Stomach (tissue), 4 donors: ENCODE data around the gene TTLL11.

Experiments
- POLR2A ChIP-seq, 4 donors: fragments of 450-650 bp; IDR thresholded peaks; one replicate each; pipeline ENCODE4 v1.6.1; 2016; ENCODE audit warnings: antibody characterized with exemption in 4 of 4, control low read depth in 2 of 4, mild to moderate bottlenecking in 1 of 4, moderate library complexity in 1 of 4
- TF ChIP-seq, protein P1 (sequence below), 7 experiments: fragments of 450-650 bp in 4 of 7; fragments of 200-600 bp in 3 of 7; sonication (generic) in 3 of 7; IDR thresholded peaks; one replicate each; pipeline ENCODE4 v1.5.1; 2016 to 2019; ENCODE audit warnings: antibody characterized with exemption in 7 of 7, control low read depth in 2 of 7, mild to moderate bottlenecking in 1 of 7

DNA sequence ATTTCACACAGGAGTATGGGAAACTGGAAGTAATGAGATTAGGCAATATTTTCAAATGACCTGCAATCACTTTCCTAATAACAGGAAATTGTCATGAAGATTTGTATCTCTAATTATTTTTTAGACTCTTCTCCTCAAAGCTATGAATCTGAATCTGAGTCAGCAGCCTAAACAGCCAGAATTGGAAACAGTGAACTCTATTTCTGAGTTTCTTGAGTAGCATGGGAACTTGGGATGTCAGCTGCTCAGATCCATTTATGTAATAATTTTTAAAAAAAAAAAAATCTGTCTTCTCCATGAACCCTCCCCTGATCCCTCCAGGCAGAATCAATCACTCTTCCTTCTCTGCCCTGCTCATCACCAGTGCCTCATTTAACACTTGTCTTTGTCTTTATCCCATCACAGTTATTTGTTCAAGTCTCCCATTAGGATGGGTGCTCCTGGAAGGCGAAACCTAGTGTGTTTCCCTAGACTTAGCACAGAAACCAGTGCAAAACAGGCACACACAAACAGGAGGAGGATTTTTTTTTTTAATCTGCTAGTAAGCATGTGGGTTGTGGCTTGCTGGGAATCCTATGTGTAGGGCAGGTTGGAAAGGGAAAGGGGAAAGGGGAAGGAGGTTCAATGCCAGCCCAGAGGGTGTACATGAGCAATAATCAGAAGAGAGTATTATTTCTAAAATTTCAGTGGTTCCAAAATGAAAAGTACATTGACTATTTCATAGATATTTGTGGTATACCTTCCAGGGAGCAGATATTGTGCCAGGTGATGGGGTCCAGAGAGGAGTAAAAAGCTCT lies 186.8 kb downstream of the TTLL11 start:
- TF ChIP-seq, protein P1, sequence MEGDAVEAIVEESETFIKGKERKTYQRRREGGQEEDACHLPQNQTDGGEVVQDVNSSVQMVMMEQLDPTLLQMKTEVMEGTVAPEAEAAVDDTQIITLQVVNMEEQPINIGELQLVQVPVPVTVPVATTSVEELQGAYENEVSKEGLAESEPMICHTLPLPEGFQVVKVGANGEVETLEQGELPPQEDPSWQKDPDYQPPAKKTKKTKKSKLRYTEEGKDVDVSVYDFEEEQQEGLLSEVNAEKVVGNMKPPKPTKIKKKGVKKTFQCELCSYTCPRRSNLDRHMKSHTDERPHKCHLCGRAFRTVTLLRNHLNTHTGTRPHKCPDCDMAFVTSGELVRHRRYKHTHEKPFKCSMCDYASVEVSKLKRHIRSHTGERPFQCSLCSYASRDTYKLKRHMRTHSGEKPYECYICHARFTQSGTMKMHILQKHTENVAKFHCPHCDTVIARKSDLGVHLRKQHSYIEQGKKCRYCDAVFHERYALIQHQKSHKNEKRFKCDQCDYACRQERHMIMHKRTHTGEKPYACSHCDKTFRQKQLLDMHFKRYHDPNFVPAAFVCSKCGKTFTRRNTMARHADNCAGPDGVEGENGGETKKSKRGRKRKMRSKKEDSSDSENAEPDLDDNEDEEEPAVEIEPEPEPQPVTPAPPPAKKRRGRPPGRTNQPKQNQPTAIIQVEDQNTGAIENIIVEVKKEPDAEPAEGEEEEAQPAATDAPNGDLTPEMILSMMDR (IDR thresholded peaks at IDR 0.05) = no peak
- TF ChIP-seq POLR2A (IDR thresholded peaks at IDR 0.05) = no peak
